Measurements from ENCODE around the gene OR2A1.
"Not testable (repeated sequence)": the region's sequence is repeated elsewhere in the genome, so short reads cannot be mapped to it uniquely, and the experiment has no call there.

The OR2A1 gene

GRCh38 chr7:144325868-144326267 lies 13.6 kb downstream of the OR2A1 start:
- H3K27ac ChIP-seq = not testable (repeated sequence)

- H3K27ac ChIP-seq = not testable (repeated sequence)
Measured at GRCh38 chr7:144330044-144330443, 17.8 kb downstream of the OR2A1 start.

- peak; percentile 14 for TF ChIP-seq CTCF (conservative IDR thresholded peaks at IDR 0.05)
- H3K27ac ChIP-seq = not testable (repeated sequence)
Measured at GRCh38 chr7:144331221-144331995, 19.2 kb downstream of the OR2A1 start.

- not testable (repeated sequence) for H3K27ac ChIP-seq
Measured at GRCh38 chr7:144331996-144332288, 19.7 kb downstream of the OR2A1 start.

GRCh38 chr7:144348625-144349024 lies 36.4 kb downstream of the OR2A1 start:
- not testable (repeated sequence) for H3K27ac ChIP-seq

GRCh38 chr7:144351667-144352066 lies 39.4 kb downstream of the OR2A1 start:
- H3K27ac ChIP-seq = not testable (repeated sequence)

GRCh38 chr7:144355176-144355822 lies 43.1 kb downstream of the OR2A1 start, which contains the start of gene ARHGEF5:
TSS of gene ARHGEF5 (plus strand) at chr7:144355402. CDS start at chr7:144362670, 7,268 bp downstream.
- H3K27ac ChIP-seq = peak within 1 kb of the TSS; percentile 45; the same call in 1 of the 2 replicates

- not testable (repeated sequence) for H3K27ac ChIP-seq
Measured at GRCh38 chr7:144356185-144356584, 44.0 kb downstream of the OR2A1 start.

- not testable (repeated sequence) for H3K27ac ChIP-seq
Measured at GRCh38 chr7:144356860-144357259, 44.6 kb downstream of the OR2A1 start.

- not testable (repeated sequence) for H3K27ac ChIP-seq
Measured at GRCh38 chr7:144362061-144362460, 49.8 kb downstream of the OR2A1 start.

GRCh38 chr7:144365523-144365922 lies 53.3 kb downstream of the OR2A1 start:
- H3K27ac ChIP-seq = not testable (repeated sequence)

- H3K27ac ChIP-seq = not testable (repeated sequence)
Measured at GRCh38 chr7:144367250-144367649, 55.0 kb downstream of the OR2A1 start.

GRCh38 chr7:144369221-144369620 lies 57.0 kb downstream of the OR2A1 start:
- H3K27ac ChIP-seq = not testable (repeated sequence)
